GM23338 (cell line): ENCODE results near the gene AGPAT4.
"Not testable (repeated sequence)": the region's sequence is repeated elsewhere in the genome, so short reads cannot be mapped to it uniquely, and the experiment has no call there.

Source experiments
- CTCF ChIP-seq, 2 experiments: fragments of 200-600 bp in 1 of 2; sonication (generic) in 1 of 2; conservative IDR thresholded peaks; 2 replicates each; pipeline versions ENCODE4 v1.5.1 to v1.6.1; 2016 to 2017; ENCODE audit warnings: antibody characterized with exemption in 2 of 2, low read depth in 2 of 2, mild to moderate bottlenecking in 2 of 2, moderate library complexity in 1 of 2
- ETS1 ChIP-seq: IDR thresholded peaks from 2 replicates; pipeline ENCODE4 v1.6.1; 2016; ENCODE audit warnings: antibody characterized with exemption
- EZH2 ChIP-seq: fragments of 200-600 bp; sonication (generic); IDR thresholded peaks from one replicate; pipeline ENCODE4 v1.8.0; 2017; ENCODE audit warnings: antibody characterized with exemption, mild to moderate bottlenecking, low read depth; ENCODE audit not compliant: unreplicated experiment
- EZH2phosphoT487 ChIP-seq: fragments of 200-600 bp; sonication (generic); IDR thresholded peaks from one replicate; pipeline ENCODE4 v1.8.1; 2018; ENCODE audit warnings: antibody characterized with exemption; ENCODE audit not compliant: unreplicated experiment
- NANOG ChIP-seq: IDR thresholded peaks from 2 replicates; pipeline ENCODE4 v1.6.1; 2016; ENCODE audit warnings: antibody characterized with exemption, borderline replicate concordance
- POLR2AphosphoS5 ChIP-seq: IDR thresholded peaks from 2 replicates; pipeline ENCODE4 v1.6.1; 2016; ENCODE audit warnings: antibody characterized with exemption, low read depth
- REST ChIP-seq: IDR thresholded peaks from one replicate; pipeline ENCODE4 v1.6.1; 2018; ENCODE audit warnings: antibody characterized with exemption; ENCODE audit not compliant: unreplicated experiment
- ZNF114 ChIP-seq: fragments of 250-450 bp; sonication (Bioruptor Pico); IDR thresholded peaks from 2 replicates; pipeline ENCODE4 v1.5.0; 2020; ENCODE audit warnings: mild to moderate bottlenecking, moderate library complexity

GRCh38 chr6:161313475-161313874, 39.6 kb upstream of the AGPAT4 start:
- not testable (repeated sequence) for TF ChIP-seq EZH2phosphoT487; CTCF (conservative IDR thresholded peaks at IDR 0.05; ENCODE audit: low read depth in 2 of 2); REST; POLR2AphosphoS5; EZH2; NANOG; ETS1; ZNF114 (CRISPR knock-in tag)
